HG03039 (cell line): Measurements from ENCODE around the gene EFCAB6.

Experiments
- ATAC-seq: cut with Tn5 transposase; IDR thresholded peaks from one replicate; pipeline ENCODE4 v1.9.1; 2021; ENCODE audit warnings: mild to moderate bottlenecking, moderate library complexity; ENCODE audit not compliant: unreplicated experiment

Gene EFCAB6

DNA sequence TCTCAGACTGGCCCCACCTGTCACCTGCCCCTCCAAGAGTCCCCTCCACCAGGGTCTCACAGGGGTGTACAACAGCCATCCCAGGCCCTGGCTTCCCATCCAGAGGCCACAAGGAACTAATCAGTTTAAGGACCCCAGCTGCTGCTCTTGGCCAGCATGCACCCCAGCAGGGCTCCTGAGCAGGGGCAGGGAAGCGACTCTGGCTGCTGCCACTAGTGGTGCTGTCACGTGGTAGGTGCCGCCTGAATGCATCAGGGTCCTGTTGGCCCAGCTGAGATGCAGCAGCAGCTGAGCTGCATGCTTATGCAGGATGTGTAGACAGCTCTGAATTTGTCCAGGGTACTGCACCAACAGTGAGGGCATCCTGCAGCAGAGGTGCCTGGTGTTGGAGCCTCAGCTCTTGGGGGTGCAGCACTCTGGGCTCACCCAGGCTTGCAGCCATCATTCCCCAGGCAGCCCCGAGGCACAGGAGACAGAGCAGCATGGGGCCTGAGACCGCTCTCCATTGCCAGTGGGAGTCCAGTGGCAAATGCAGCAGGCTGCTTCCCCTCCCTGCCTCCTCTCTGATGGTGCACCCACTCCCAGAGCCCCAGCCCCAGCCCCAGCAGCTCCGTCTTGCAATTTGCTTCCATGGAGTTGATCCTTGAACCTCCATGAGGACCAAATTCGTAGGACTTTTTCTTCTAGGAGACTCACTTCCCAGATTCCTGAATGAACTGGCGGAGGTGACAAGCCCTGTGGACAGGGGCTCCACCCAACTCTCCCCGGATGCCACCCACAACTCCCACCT, 301.6 kb downstream of the EFCAB6 start:
- no peak for ATAC-seq

- no peak for ATAC-seq
Observed at GRCh38 chr22:43509337-43509736, 302.8 kb downstream of the EFCAB6 start.

DNA sequence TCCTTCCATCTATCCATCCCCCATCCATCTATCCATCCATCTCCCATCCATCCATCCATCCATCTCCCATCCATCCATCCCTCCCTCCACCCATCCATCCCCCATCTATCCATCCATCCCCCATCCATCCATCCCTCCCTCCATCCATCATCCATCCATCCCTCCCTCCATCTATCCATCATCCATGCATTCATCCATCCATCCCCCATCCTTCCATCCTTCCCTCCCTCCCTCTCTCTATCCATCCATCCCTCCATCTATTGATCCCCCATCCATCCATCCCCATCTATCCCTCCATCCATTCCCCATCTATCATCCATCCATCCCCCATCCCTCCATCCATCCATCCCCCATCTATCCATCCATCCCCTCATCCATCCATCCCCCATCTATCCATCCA, 303.6 kb downstream of the EFCAB6 start:
- ATAC-seq = no peak

- no peak for ATAC-seq
Observed at GRCh38 chr22:43507235-43507634, 304.9 kb downstream of the EFCAB6 start.

- ATAC-seq = no peak
Observed at GRCh38 chr22:43506487-43506886, 305.6 kb downstream of the EFCAB6 start.

GRCh38 chr22:43505896-43506295, 306.2 kb downstream of the EFCAB6 start:
- ATAC-seq = no peak

GRCh38 chr22:43505423-43505822, 306.7 kb downstream of the EFCAB6 start:
- no peak for ATAC-seq

DNA sequence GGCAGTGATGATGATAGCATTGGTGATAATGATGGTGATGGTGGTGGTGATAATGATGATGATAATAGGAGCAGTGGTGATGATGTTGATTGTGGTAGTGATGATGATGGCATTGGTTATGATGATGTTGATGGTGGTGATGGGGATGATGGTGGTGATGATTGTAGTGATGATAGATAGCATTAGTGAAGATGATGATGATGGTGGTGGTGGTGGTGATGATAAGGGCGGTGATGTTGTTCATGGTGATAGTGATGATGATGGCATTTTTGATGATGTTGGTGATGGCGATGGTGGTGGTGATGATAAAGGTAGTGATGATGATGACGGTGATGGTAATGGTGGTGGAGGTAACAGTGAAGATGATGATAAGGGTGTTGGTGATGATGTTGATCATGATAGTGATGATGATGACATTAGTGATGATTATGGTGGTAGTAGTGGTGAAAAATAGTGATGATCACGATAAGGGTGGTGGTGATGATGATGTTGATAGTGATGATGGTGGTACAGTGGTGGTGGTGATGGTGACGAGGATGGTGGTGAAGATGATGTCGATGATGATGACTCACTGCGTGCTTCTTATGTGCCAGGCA, 307.3 kb downstream of the EFCAB6 start:
- ATAC-seq = no peak

DNA sequence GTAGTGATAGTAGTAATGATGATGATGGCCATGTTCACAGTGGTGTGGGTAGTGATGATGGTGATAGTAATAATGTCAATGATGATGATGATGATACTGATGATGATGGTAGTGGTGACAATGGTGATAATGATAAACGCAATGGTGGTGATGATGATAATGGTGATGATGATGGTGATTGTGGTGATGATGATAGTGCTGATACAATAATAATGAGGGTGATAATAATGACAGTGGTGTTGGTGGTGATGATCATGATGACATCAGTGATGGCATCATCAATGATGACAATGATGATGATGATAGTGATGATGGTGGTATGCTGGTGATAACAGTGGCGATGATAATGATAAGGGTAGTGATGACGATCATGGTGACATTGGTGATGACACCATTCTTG, 308.0 kb downstream of the EFCAB6 start:
- no peak for ATAC-seq

DNA sequence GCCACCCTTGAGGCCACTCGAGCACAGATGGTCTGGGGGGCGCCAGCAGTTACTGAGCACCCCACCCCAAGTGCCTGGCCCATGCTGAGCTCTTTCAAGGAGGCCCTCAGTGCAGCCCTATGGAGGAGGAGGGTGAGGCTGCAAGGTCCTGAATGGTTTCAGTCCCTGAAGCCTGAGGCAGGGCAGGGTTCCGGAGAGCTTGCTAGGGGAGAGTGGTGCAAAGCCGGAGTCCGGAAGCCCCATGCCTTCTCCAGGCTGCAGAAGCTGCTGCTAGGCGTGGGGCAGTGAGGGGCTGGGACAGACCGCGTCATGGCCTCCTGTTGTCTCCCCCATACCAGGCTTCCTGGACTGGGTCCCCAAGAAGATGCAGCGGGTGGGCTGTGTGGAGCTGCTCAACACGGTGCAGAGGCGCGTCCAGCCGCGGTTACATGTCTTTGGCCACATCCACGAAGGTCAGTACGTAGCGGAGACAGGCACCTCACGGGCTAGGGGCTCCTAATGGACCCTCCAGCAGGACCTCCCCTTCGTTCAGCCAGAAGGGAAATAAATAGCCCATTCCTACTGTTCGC, 309.7 kb downstream of the EFCAB6 start:
- no peak for ATAC-seq

DNA sequence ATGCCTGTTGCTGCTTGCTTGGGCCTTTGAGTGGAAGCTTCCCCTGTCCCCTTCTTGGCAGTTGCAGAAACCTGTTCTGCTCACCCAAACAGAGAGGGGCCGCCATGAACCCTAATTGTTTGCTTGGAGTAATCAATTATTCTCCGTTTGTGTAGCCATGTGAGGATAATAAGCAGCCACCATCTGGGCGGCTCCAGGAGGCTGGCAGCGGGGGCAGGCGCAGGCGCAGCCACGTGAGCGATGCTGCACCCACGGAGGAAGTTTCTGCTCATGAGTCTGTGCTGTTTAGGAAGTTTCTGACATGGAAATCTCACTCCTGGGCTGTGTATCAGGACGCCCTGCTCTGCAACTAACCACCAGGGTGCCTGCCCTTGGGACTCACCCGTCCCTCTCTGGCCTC, 310.2 kb downstream of the EFCAB6 start:
- no peak for ATAC-seq

DNA sequence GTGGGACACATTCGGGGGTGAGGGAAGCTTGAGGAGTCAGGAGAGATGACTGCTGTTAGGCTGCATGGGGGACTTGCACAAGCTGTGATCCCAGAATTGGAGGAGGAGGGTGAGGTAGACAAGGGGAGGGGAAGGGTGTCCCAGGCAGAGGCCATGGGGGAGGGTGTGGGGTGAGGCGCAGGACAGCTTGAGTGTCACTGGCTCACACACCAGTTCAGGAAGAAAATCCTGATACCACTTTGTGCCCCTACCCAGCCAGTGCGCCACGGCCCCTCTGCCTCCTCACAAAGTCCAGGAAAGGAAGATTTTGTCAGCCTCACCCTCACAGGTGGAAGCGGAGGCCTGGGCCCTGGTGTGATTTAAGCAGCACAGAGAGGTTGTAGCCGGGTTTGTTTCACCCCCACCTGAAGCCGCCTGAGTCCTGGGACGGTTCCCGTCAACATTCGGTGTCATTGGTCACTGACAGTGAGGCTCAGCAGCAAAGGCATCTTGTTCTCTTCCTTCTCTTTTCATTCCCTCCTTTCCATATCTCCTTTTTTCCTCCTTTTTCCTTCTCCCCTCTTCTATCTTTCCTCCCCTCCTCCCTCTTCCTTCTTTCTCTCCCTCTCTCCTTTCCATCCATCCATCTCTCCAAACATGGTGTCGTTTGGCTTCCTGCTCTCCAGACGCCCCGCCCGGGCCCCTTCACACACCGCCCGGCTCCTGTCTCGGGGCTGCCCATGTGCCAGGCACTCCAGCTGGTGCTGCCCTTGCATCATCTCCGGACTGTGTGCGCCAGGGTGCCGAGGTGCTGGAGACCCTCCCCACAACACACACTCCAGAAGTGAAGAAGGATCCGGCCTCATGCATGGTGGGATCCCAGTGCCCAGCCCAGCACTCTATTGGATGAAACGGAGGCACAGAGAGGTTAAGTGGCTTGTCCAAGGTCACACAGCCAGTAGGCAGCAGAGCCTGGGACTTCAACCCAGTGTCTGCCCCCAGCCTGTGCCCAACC, 311.0 kb downstream of the EFCAB6 start:
- ATAC-seq = no peak

DNA sequence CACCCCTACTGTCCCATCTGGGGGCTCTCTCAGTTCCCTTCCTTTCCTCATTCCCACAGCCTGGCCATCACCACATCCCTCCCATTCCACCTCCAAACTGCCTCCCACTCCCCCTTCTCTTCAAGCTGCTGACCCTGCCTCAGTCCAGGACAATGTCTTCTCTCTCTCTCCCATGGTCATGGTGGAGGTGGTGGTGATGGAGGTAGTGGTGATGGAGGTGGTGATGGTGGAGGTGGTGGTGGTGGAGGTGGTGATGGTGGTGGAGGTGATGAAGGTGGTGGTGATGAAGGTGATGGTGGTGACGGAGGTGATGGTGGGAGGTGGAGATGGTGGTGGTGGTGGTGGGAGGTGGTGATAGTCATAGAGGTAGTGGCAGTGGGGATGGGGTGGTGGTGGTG, 313.2 kb downstream of the EFCAB6 start:
- no peak for ATAC-seq

DNA sequence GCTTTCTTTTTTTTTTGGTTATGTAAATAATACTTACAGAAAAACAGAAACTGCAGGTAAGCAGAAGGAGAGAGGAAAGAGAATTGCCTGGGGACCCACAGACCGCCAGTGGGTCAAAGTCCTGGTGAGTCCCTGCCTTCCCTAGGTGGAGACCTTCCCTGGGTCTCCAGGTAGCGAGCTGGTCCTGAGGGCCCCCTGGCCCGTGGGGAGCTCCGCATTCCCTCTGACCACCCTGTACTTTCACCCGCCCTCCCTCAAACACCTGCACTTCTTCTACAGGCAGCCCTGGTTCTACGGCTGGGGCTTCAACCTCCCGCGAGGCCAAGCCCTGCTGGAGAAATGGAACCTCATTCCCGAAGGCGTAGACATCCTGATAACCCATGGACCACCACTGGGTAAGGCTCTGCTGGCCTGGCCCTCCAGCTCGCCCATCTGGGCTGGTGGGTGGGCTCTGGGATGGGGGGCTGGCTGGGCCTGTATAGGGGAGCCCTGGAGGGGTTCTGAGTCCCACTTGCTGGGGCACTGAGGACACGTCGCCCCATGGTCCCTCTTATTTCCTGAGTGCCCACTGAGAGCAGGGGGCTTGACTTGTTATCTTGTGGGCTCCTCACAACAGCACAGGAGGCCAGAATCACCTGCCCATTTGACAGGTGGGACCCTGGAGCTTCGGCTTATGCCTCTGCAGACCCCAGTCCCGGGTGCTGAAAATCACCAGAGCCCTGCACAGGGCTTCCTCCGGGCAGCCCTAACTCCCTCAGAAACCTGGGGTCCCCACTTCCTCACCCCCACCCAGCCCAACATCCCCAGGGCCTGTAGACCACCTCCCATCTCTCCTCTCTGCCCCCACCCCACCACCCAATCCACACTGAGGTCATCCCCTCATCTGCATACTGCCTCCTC, 313.9 kb downstream of the EFCAB6 start:
- ATAC-seq = no peak

GRCh38 chr22:43493297-43493696, 318.8 kb downstream of the EFCAB6 start:
- no peak for ATAC-seq

- no peak for ATAC-seq
Observed at GRCh38 chr22:43491737-43492136, 320.4 kb downstream of the EFCAB6 start.

DNA sequence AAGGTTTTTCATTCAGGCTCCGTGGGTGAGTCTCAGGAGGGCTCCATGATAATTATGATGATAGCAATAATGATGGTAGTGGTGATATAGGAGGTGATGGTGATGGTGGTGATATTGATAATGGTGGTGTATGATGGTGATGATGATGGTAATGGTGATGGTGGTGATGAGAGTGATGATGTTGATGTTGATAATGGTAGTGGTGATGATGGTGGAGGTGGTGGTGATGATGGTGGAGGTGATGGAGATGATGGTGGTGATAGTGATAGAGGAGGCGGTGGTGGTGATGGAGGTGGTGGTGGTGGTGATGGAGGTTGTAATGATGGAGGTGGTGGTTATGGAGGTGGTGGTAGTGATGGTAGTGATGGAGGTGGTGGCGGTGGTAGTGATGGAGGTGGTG, 320.9 kb downstream of the EFCAB6 start:
- ATAC-seq = no peak

DNA sequence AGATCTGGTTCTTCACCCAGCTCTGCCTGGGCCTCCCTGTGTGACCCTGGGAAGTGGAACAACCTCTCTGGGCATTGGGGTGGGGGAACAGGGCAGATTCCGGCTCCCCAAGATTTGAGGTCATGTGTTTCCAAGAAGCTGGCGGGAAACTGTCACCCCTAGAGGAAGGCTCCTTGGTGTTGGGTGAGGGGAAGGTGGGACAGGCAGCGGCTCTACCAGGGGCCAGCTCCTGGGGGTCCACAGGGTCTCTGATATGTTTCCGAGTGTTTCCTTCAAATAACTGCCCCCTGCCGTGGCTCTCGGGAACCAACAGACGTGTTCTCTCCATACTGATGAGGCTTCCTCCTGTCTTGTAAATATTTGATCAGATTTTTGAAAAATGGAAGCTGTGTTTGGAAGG, 321.8 kb downstream of the EFCAB6 start:
- no peak for ATAC-seq

DNA sequence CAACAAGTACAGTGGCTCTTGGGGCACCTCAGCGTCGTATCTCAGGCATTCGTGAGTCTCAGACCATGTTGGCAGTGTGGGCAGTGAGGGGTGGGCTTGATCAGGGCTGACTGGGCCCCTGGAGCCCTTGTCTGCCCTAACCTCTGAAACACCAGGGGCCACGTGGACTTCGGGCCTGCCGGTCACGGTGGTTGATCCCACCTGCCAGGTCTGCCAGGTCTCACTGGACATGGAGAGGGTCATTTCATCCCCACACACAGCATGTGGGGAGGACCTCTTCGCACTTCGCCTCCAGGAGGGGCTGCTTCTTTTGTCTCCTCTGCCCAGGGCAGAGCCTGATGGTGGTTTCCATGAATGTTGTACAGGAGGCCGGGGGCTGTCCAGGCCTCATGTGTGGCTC, 323.2 kb downstream of the EFCAB6 start:
- ATAC-seq = no peak
